HG03060 (cell line): ENCODE results near the gene BLTP3A.

ENCODE experiments used
- ATAC-seq: cut with Tn5 transposase; IDR thresholded peaks from one replicate; pipeline ENCODE4 v1.9.1; 2021; ENCODE audit warnings: low read depth, moderate number of reproducible peaks; ENCODE audit not compliant: unreplicated experiment

BLTP3A gene

DNA sequence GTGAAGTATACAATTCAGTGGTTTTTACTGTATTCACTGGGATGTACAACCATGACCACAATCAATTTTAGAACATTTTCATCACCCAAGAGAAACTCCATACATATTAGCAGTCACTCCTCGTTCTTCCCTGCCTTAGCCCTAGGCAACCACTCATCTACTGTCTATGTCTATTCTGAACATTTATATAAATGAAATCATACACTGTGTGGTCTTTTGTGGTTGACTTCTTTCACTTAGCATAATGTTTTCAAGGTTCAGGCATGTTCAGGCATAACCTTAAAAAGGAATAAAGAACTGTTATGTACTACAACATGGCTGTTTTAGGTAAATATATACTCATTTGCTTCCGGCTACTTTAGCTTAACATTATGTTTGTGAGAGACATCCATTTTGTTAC is 37.3 kb downstream of the BLTP3A start:
- no peak for ATAC-seq

DNA sequence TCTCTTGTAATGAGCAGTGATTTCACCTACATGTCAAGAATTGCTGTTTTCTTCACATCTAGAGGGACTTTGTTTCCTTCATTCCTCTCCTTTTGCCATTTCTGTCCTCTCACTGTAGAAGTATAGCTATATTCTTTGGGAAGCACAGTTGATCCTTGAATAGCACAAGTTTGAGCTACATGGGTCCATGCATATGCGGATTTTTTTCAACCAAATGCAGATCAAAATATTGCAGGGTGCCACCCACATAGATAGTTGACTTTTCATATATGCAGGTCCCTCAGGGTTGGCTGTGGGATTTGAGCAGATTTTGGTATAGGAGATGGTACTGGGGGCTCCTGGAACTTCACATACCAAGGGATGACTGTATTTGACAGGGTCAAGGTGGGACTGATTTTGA is 41.1 kb downstream of the BLTP3A start:
- ATAC-seq: no peak

DNA sequence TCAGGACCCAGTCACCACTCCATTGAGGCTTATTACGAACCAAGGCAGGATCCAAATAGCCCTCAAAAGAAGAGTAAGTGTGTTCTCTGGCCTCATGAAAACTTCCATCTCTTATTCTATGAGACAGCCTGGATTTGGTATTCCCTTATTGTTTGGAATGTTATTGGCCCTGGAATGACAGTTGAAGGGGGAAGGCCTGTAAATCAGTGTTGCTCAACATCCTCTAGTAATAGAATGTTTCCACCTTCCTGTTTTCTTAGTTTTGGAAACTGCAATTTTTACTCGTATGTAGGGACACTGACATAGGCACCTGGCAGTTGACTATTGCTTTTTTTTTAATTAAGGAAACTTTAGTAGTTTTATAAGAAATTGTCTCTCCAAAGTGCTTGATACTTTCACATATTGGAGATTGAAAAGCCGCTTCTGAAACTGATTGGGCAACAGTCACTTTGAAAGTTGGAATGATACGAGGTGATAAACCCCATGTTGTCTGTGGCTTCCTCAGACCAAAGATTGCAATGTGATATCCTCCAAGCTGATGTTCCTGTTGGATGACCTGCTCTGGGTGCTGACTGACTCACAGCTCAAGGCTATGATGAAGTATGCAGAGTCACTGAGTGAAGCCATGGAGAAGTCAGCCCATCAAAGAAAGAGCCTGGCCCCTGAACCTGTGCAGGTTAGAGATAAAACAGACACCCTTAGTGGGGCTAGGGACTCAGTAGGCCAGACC is 43.1 kb downstream of the BLTP3A start:
- no peak for ATAC-seq

DNA sequence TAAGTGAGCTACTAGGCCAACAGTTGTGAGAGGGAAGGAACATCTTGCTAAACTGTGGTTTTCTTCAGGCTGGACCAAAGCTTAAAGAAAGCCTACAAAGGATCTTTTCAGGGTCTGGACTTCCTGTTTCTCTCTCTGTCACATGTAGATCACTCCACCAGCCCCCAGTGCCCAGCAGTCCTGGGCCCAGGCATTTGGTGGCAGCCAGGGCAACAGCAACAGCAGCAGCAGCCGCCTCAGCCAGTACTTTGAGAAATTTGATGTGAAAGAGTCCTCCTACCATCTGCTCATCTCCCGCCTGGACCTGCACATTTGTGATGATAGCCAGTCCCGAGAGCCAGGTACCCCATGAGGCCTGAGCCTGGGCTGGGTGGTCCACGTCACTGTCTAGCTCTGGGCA is 44.1 kb downstream of the BLTP3A start:
- no peak for ATAC-seq

DNA sequence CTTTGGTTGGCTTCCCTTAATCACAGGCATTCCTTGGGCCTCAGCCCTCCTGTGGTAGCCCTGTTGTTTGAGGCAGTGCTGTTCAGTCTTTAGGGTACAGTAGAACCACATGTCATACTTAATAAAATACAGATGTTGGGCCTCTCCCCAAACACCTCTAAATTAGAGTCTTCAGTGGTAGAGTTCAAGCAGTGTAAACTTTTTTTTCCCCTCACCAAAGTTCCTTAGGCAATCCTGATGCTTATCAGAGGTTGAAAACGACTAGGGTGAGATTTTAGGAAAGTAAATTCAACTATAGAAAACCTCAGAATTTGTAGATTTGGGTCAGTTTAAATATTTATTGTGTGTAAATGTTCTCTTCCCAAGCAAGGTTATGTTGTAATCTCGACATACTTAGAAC is 44.6 kb downstream of the BLTP3A start:
- no peak for ATAC-seq

DNA sequence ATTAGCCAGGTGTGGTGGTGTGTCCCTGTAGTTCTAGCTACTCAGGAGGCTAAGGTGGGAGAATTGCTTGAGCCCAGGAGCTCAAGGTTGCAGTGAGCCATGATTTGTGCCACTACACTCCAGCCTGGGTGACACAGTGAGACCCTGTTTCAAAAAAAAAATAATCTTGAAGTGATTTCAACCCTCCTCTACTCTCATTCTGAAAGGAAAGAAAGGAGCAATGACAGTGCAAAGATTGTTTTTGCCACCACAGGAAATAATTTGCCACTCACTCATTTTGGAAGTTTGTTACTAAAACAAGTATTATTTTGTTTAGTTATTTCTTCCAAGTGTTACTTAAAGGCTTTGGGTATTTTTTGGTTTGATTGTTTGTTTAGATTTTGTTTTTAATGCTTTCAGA is 45.6 kb downstream of the BLTP3A start:
- no peak for ATAC-seq

DNA sequence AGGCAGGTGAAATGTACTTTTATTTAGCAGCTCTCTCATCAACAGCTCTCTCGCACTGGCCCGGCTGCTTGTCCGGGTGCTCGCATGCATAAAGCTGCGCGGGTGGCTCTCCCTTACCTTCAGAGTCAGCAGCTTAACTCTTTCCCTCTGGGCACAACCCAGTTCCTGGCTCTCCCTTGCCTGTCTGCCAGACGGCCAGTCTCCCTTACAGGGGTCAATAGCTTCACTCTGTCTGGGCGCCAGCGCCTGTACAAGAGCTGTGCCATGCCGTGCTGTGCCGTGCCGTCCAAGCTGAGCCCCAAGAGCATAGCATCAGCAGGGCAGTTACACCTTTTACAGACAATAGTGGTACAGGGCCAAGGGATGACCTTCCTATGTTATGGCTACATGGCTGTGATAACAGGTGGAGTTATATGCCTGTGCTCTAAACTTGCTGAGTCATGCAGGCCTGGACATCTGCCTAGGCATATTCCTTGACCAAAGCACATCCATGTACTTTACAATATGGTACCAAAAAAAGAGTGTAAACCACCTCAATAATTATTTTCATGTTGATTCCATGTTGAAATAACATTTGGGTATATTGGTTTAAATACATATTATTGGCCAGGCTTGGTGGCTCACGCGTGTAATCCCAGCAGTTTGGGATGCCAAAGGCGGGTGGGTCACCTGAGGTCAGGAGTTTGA is 47.9 kb downstream of the BLTP3A start:
- ATAC-seq: no peak
